GM10266 (cell line): Measurements from ENCODE around the gene ERVMER34-1.

ENCODE experiments used
- DNase-seq: peaks from one replicate; pipeline ENCODE4 v3.0.0; 2012; ENCODE audit errors: extremely low spot score
- TF ChIP-seq, protein P1 (sequence below): IDR thresholded peaks from 2 replicates; pipeline ENCODE4 v1.5.1; 2012; ENCODE audit warnings: mild to moderate bottlenecking, low read depth; ENCODE audit not compliant: control insufficient read depth, insufficient read depth; ENCODE audit errors: missing control alignments

Gene ERVMER34-1

DNA sequence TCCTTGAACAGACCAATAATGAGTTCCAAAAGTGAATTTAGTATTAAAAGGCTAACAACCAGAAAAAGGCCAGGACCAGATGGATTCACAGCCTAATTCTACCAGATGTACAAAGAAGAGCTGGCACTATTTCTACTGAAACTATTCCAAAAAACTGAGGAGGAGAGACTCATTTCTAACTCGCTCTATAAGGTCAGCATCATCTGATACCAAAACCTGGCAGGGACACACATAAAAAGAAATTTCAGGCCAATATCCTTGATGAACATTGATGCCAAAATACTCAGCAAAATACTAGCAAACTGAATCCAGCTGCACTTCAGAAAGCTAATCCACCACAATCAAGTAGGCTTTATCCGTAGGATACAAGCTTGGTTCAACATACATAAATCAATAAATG is 56.3 kb downstream of the ERVMER34-1 start:
- TF ChIP-seq, protein P1, sequence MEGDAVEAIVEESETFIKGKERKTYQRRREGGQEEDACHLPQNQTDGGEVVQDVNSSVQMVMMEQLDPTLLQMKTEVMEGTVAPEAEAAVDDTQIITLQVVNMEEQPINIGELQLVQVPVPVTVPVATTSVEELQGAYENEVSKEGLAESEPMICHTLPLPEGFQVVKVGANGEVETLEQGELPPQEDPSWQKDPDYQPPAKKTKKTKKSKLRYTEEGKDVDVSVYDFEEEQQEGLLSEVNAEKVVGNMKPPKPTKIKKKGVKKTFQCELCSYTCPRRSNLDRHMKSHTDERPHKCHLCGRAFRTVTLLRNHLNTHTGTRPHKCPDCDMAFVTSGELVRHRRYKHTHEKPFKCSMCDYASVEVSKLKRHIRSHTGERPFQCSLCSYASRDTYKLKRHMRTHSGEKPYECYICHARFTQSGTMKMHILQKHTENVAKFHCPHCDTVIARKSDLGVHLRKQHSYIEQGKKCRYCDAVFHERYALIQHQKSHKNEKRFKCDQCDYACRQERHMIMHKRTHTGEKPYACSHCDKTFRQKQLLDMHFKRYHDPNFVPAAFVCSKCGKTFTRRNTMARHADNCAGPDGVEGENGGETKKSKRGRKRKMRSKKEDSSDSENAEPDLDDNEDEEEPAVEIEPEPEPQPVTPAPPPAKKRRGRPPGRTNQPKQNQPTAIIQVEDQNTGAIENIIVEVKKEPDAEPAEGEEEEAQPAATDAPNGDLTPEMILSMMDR, result no peak
- DNase-seq, result no peak

DNA sequence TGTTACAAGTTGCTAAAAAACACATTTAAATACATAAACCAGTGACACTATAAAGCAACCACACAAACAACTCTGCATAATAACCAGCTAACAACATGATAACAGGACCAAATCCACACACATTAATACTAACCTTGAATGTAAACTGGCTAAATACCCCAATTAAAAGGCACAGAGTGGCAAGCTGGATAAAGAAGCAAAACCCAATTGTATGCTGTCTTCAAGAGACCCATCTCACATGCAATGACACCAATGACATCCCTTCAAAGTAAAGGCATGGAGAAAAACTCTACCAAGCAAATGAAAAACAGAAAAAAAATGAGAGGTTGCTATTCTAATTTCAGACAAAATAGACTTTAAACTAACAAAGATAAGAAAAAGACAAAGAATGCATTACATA is 57.7 kb downstream of the ERVMER34-1 start:
- TF ChIP-seq, protein P1, result no peak
- DNase-seq, result no peak
